Lower leg skin (tissue), 3 donors: ENCODE data around the gene LRFN5.
"Not testable (repeated sequence)": the region's sequence is repeated elsewhere in the genome, so short reads cannot be mapped to it uniquely, and the experiment has no call there.

ENCODE experiments used
- POLR2A ChIP-seq, 2 donors: fragments of 450-650 bp; IDR thresholded peaks; one replicate each; pipeline ENCODE4 v1.6.1; 2016 to 2017; ENCODE audit warnings: antibody characterized with exemption in 2 of 2, mild to moderate bottlenecking in 1 of 2, moderate library complexity in 1 of 2
- TF ChIP-seq, protein P1 (sequence below), 3 donors: fragments of 450-650 bp; IDR thresholded peaks; one replicate each; pipeline ENCODE4 v1.5.1; 2016; ENCODE audit warnings: antibody characterized with exemption in 3 of 3, mild to moderate bottlenecking in 3 of 3, moderate library complexity in 2 of 3

DNA sequence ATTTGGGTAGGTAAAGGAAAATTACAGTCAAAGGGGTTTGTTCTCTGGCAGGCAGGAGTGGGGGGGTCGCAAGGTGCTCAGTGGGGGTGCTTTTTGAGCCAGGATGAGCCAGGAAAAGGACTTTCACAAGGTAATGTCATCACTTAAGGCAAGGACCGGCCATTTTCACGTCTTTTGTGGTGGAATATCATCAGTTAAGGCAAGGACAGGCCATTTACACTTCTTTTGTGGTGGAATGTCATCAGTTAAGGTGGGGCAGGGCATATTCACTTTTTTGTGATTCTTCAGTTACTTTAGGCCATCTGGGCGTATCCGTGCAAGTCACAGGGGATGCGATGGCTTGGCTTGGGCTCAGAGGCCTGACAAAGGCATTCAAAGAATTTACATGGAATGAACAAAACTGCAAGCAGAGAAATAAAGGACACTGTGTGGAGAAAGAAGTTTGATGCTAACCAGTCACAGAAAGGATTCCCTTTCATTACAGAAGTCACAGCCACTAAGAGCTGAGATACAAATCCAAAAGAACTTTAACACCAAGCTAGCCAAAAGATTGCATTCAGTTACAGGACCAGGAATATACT is 6.8 kb upstream of the LRFN5 start:
- not testable (repeated sequence) for TF ChIP-seq POLR2A (IDR thresholded peaks at IDR 0.05)
- TF ChIP-seq, protein P1, sequence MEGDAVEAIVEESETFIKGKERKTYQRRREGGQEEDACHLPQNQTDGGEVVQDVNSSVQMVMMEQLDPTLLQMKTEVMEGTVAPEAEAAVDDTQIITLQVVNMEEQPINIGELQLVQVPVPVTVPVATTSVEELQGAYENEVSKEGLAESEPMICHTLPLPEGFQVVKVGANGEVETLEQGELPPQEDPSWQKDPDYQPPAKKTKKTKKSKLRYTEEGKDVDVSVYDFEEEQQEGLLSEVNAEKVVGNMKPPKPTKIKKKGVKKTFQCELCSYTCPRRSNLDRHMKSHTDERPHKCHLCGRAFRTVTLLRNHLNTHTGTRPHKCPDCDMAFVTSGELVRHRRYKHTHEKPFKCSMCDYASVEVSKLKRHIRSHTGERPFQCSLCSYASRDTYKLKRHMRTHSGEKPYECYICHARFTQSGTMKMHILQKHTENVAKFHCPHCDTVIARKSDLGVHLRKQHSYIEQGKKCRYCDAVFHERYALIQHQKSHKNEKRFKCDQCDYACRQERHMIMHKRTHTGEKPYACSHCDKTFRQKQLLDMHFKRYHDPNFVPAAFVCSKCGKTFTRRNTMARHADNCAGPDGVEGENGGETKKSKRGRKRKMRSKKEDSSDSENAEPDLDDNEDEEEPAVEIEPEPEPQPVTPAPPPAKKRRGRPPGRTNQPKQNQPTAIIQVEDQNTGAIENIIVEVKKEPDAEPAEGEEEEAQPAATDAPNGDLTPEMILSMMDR (IDR thresholded peaks at IDR 0.05): not testable (repeated sequence)
